GM12878 (cell line): ENCODE data around the gene CENPS. TPM values are rescaled to one million over a fixed set of nuclear protein-coding genes. Genes with fewer than 3 reads are reported as not detected.

Experiments
- ATAC-seq: fragments of 200-7000 bp; cut with Tn5 transposase; 3 replicates; pipeline ENCODE4 v1.9.1; 2020; ENCODE audit warnings: mild to moderate bottlenecking, moderate library complexity
- BruUV-seq: library from RNA; stranded (reverse); fragments of 400-500 nt; replicated peaks from 2 replicates; lab custom pipeline; 2021; lab: Mats Ljungman, UMichigan
- CTCF ChIA-PET: fragments of 300-600 bp; sonication (Branson Sonifier 250); formaldehyde crosslinking; extraction: SDS; loops from one replicate; lab custom pipeline; 2021; ENCODE audit warnings: inconsistent platforms; lab: Yijun Ruan, JAX
- POLR2A ChIA-PET: fragments of 350-600 bp; formaldehyde crosslinking; extraction: SDS; loops from one replicate; lab custom pipeline; 2021; ENCODE audit warnings: inconsistent platforms; lab: Charles Lee
- RAD21 ChIA-PET: fragments of 300-600 bp; sonication (Branson Sonifier 250); formaldehyde crosslinking; loops from one replicate; lab custom pipeline; 2023; ENCODE audit warnings: antibody characterized with exemption; ENCODE audit not compliant: unreplicated experiment; lab: Charles Lee
- SMC1A ChIA-PET: fragments of 300-600 bp; sonication (Branson Sonifier 250); formaldehyde crosslinking; loops from one replicate; lab custom pipeline; 2023; ENCODE audit not compliant: unreplicated experiment, uncharacterized antibody; lab: Charles Lee
- DNase-seq: peaks from one replicate; pipeline ENCODE4 v3.0.0-alpha.2; 2011; ENCODE audit warnings: low read depth, low spot score
- FAIRE-seq: peaks from 3 replicates; lab custom pipeline; 2011; peaks lifted over from hg19 to GRCh38; lab: Jason Lieb, UNC
- H2AFZ ChIP-seq: 2 replicates; pipeline ENCODE4 v1.6.0; 2011; ENCODE audit warnings: low read depth, low read length, control low read depth; ENCODE audit not compliant: control insufficient read depth
- H3K27ac ChIP-seq: 2 replicates; pipeline ENCODE4 v1.5.1; 2011; ENCODE audit warnings: control low read depth; ENCODE audit not compliant: control insufficient read depth, insufficient read depth
- H3K27me3 ChIP-seq, 2 experiments: replicated peaks in 1 of 2; 2 replicates each; pipeline versions ENCODE4 v1.6.0 to v1.6.1; 2011; ENCODE audit warnings: low read length in 1 of 2; ENCODE audit not compliant: control insufficient read depth in 2 of 2, insufficient read depth in 2 of 2
- H3K36me3 ChIP-seq, 2 experiments: 2 replicates each; pipeline ENCODE4 v1.5.1; 2011; ENCODE audit warnings: low read length in 1 of 2; ENCODE audit not compliant: control insufficient read depth in 2 of 2, insufficient read depth in 2 of 2
- H3K4me1 ChIP-seq: 2 replicates; pipeline ENCODE4 v1.6.1; 2011; ENCODE audit warnings: mild to moderate bottlenecking, low read length, moderate library complexity, mixed read lengths; ENCODE audit not compliant: control insufficient read depth, insufficient read depth
- H3K4me2 ChIP-seq: 2 replicates; pipeline ENCODE4 v1.6.0; 2011; ENCODE audit warnings: control low read depth; ENCODE audit not compliant: control insufficient read depth, insufficient read depth
- H3K4me3 ChIP-seq: fragments of 200-600 bp; sonication (generic); 2 replicates; pipeline ENCODE4 v1.5.1; 2016
- H3K79me2 ChIP-seq: 2 replicates; pipeline ENCODE4 v1.6.0; 2011; ENCODE audit warnings: low read length; ENCODE audit not compliant: control insufficient read depth, insufficient read depth
- H3K9ac ChIP-seq: 2 replicates; pipeline ENCODE4 v1.8.0; 2011; ENCODE audit warnings: low read length, control low read depth, mixed read lengths; ENCODE audit not compliant: control insufficient read depth, insufficient read depth
- H3K9me3 ChIP-seq: replicated peaks from 3 replicates; pipeline ENCODE4 v1.5.1; 2011; ENCODE audit warnings: mild to moderate bottlenecking, low read length; ENCODE audit not compliant: control insufficient read depth, insufficient read depth
- H4K20me1 ChIP-seq: 2 replicates; pipeline ENCODE4 v1.6.0; 2011; ENCODE audit not compliant: control insufficient read depth, insufficient read depth
- CHD2 ChIP-seq: IDR thresholded peaks from 2 replicates; pipeline ENCODE4 v1.6.1; 2011; ENCODE audit warnings: low read depth, low read length, improper control_type of control experiment, borderline replicate concordance
- CHD4 ChIP-seq: fragments of 200-600 bp; sonication (generic); IDR thresholded peaks from 2 replicates; pipeline ENCODE4 v1.6.1; 2016; ENCODE audit warnings: mild to moderate bottlenecking
- ESRRA ChIP-seq: IDR thresholded peaks from 2 replicates; pipeline ENCODE4 v1.6.1; 2012; ENCODE audit warnings: mild to moderate bottlenecking, low read length, improper control_type of control experiment
- POU2F2 ChIP-seq: IDR thresholded peaks from 3 replicates; pipeline ENCODE4 v1.6.1; 2011; ENCODE audit warnings: low read depth, mild to moderate bottlenecking, low read length, borderline replicate concordance
- RAD21 ChIP-seq: IDR thresholded peaks from 2 replicates; pipeline ENCODE4 v1.6.1; 2011; ENCODE audit warnings: mild to moderate bottlenecking, low read depth, low read length, moderate library complexity; ENCODE audit not compliant: insufficient read depth
- ZNF384 ChIP-seq: IDR thresholded peaks from 2 replicates; pipeline ENCODE4 v1.6.1; 2012; ENCODE audit warnings: low read depth, mild to moderate bottlenecking, low read length, improper control_type of control experiment, borderline replicate concordance
- WGBS: methylation state at CpG from one replicate; pipeline ENCODE4 v1.1.6; 2016; ENCODE audit warnings: low lambda C conversion rate; ENCODE audit not compliant: insufficient replicate concordance, insufficient coverage; ENCODE audit errors: missing lambda C conversion rate; 5-methylcytosine and 5-hydroxymethylcytosine counted together
- in situ Hi-C: fragments of 300-500 bp; cut with MboI; formaldehyde crosslinking; loops from 9 replicates; pipeline ENCODE4 v1.14.3; 2018; ENCODE audit warnings: mixed read lengths
- intact Hi-C: fragments of 100-400 bp; cut with micrococcal nuclease; formaldehyde crosslinking; loops from one replicate; pipeline ENCODE4 v1.14.2; 2022; ENCODE audit not compliant: unreplicated experiment
- polyA plus RNA-seq, 11 experiments: library from polyadenylated mRNA; depleted of rRNA in 4 of 11; unstranded in 6 of 11; stranded (reverse) in 5 of 11; fragments of >200 nt; fragmentation: Nextera tagmentation in 4 of 11; fragmentation: Illumina TruSeq in 1 of 11; extraction: Ambion mirVana in 4 of 11; extraction: Trizol in 1 of 11; gene quantifications; 1 replicate in 1 of 11; 2 replicates in 10 of 11; pipeline versions ENCODE4 v1.2.1 to v1.2.3, GENCODE V29; 2011 to 2016; ENCODE audit warnings: inconsistent platforms in 2 of 11, missing spikeins in 2 of 11, low read depth in 1 of 11
- total RNA-seq, 4 experiments: library from RNA; depleted of rRNA in 3 of 4; stranded (reverse); fragments of >200 nt in 3 of 4; fragmentation: Illumina TruSeq in 1 of 4; extraction: Trizol in 1 of 4; gene quantifications; 2 replicates each; pipeline versions ENCODE4 v1.2.1 to v1.2.3, GENCODE V29; 2013 to 2021

Gene CENPS
- total and polyA plus RNA-seq, 10 of the 15 experiments (the other 5 are each of a cell fraction or from before 2014, with no cell fraction given) = 9.4 to 51.7 (median 16.7) TPM

- H2AFZ ChIP-seq = peak overlapping the region; percentile 35; the same call in 1 of the 2 replicates
- no peaks in the 10 kb centered on the region for H3K36me3 ChIP-seq
- ChIA-PET SMC1A (interaction anchor here (1.2 to 3.3 kb wide), 5 partner anchors 9 to 178 kb away, joined by 4 to 26 read pairs (median 8); partner anchors contain the start of genes CENPS, KIF1B, PEX14 and PGD), POLR2A (interaction anchor here (0.5 to 0.8 kb wide), 3 partner anchors 12 to 1144 kb away, joined by 3 to 7 read pairs (median 6); partner anchors contain the start of gene PGD), CTCF (interaction anchor here (0.6 to 2.1 kb wide), 8 partner anchors 10 to 216 kb away, joined by 3 to 13 read pairs (median 4); partner anchors contain the start of genes KIF1B and PGD), RAD21 (interaction anchor here (0.9 to 1.2 kb wide), 2 partner anchors 12 to 14 kb away, joined by 3 to 7 read pairs; partner anchors contain the start of gene PGD)
- FAIRE-seq (no peak), DNase-seq (no peak), ATAC-seq (no peak)
- no peak overlapping the region for H3K4me2 ChIP-seq
- H3K27me3 ChIP-seq = no peaks in the 10 kb centered on the region
- H3K9me3 ChIP-seq = no peaks in the 10 kb centered on the region
- 74% methylated on average over 11 of the region's 12 CpGs for WGBS
- H3K9ac ChIP-seq = no peak overlapping the region
- no peaks in the 10 kb centered on the region for H3K79me2 ChIP-seq
- H3K4me3 ChIP-seq = no peak overlapping the region
- peaks cover 6% of the 10 kb centered on the region for H3K4me1 ChIP-seq
- no peaks in the 10 kb centered on the region for H4K20me1 ChIP-seq
- BruUV-seq = no TSS peak
- H3K27ac ChIP-seq = no peak overlapping the region
- TF ChIP-seq POU2F2 (no peak), RAD21 (no peak), ZNF384 (no peak), CHD2 (no peak), ESRRA (no peak), CHD4 (no peak)
- intact Hi-C loops = no loop called here
- in situ Hi-C loops = no loop called here
These were observed 43.2 kb upstream of the CENPS start for GRCh38 chr1:10386761-10387676.
